ENCODE data around the gene GPR37.
A peak's percentile ranks its signal among the peaks of the same experiment; 100 is the strongest.

GPR37 gene

DNA sequence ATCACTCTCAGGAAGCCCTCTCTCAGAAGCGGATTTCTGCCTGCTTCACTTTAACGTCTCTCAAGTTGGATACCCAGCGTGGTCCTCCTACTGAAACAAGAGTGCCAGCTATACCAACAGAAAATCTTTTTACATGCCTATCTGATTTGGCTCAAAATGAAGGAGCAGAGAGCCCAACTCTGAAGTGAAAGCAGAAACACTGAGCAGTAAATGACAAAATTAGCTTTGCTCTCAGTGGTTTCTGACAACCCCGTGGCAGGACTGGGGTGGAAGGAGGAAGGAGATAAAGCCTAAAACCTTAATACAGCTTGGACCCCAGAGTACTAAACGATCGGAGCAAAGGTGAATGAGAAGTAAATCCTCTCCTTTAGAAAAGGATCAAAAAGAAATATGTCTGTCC lies 25.1 kb upstream of the GPR37 start:
- DNase-seq (ENCODE audit: low spot score), result no peak
- TF ChIP-seq, protein P1, sequence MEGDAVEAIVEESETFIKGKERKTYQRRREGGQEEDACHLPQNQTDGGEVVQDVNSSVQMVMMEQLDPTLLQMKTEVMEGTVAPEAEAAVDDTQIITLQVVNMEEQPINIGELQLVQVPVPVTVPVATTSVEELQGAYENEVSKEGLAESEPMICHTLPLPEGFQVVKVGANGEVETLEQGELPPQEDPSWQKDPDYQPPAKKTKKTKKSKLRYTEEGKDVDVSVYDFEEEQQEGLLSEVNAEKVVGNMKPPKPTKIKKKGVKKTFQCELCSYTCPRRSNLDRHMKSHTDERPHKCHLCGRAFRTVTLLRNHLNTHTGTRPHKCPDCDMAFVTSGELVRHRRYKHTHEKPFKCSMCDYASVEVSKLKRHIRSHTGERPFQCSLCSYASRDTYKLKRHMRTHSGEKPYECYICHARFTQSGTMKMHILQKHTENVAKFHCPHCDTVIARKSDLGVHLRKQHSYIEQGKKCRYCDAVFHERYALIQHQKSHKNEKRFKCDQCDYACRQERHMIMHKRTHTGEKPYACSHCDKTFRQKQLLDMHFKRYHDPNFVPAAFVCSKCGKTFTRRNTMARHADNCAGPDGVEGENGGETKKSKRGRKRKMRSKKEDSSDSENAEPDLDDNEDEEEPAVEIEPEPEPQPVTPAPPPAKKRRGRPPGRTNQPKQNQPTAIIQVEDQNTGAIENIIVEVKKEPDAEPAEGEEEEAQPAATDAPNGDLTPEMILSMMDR (IDR thresholded peaks at IDR 0.05; ENCODE audit: extremely low read depth, missing control alignments), result no peak

DNA sequence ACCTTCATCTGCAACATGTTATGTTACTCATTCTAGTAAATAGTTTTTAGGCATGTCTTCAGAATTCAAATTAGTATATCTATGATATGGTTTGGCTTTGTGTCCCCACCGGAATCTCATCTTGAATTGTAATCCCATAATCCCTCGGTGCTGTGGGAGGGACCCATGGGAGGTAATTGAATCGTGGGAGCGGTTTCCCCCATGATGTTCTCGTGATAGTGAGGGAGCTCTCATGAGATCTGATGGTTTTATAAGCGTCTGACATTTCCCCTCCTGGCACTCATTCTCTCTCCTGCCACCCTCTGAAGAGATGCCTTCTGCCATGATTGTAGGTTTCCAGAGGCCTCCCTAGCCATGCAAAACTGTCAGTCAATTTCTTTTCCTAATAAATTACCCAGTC lies 20.4 kb upstream of the GPR37 start:
- TF ChIP-seq, protein P1 (IDR thresholded peaks at IDR 0.05; ENCODE audit: extremely low read depth, missing control alignments), result no peak
- no peak for DNase-seq (ENCODE audit: low spot score)

DNA sequence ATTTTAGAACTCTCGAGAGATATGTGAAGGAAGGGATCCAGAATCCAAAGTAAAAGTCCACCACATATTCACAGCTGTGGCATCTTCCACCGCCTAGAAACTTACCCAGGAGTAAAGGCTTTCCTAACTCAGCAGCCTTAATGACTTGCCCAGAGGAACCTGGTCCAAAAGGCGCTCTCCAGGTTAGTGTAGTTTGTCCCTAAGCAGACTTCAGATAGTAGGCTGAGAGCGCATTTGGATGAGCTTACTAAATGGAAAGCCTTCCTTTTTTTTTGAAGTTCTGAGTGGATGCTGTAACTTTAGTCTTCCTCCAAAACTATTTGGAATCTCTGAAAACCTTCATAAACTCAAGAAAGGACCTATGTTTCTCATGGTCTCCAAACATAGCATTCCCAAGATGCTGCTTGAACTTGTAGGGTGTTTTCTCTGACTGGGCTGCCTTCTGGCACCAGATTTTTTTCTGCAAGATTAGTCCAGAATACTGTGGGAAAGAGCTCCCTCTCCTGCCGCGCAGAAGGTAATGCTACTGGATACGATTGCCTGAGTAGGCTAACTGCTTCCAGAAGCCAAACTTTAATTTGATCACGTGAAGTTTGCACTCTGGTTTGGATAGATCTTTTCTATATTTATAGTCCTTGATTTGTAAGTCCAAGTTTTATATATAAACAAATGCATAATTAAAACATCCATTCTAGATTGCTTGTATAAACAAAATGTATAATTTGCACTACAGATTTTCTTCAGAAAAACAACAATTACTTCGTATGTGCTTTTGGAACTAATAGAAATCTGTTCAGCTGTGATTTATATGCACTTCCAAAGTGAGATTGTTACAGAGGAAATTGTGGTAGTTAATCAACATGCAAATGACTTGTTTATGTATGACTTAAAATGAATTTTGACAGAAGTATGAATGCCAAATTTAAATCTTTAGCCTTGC lies 19.6 kb upstream of the GPR37 start:
- TF ChIP-seq, protein P1 (IDR thresholded peaks at IDR 0.05; ENCODE audit: extremely low read depth, missing control alignments), result peak; percentile 75
- DNase-seq (ENCODE audit: low spot score), result peak; percentile 35

DNA sequence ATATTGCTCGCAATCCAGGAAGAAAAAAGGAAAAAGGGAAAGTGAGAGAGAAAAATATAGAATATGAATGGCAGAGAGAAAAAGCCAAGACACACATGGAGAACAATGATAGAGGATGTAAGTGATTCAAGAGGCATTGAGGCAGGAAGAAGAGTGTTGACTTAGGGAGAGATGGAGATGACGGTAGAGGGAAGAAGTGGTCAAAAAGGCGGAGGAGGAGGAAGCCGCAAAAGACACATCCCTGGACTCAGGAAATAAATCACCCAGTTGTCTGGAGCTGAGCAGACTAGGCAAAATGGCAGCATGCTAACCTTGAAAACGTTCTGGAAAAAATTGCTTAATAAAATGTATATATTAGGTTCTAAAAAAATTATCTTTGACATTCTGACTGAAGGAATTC lies 17.7 kb upstream of the GPR37 start:
- TF ChIP-seq, protein P1 (IDR thresholded peaks at IDR 0.05; ENCODE audit: extremely low read depth, missing control alignments), result no peak
- DNase-seq (ENCODE audit: low spot score), result no peak

DNA sequence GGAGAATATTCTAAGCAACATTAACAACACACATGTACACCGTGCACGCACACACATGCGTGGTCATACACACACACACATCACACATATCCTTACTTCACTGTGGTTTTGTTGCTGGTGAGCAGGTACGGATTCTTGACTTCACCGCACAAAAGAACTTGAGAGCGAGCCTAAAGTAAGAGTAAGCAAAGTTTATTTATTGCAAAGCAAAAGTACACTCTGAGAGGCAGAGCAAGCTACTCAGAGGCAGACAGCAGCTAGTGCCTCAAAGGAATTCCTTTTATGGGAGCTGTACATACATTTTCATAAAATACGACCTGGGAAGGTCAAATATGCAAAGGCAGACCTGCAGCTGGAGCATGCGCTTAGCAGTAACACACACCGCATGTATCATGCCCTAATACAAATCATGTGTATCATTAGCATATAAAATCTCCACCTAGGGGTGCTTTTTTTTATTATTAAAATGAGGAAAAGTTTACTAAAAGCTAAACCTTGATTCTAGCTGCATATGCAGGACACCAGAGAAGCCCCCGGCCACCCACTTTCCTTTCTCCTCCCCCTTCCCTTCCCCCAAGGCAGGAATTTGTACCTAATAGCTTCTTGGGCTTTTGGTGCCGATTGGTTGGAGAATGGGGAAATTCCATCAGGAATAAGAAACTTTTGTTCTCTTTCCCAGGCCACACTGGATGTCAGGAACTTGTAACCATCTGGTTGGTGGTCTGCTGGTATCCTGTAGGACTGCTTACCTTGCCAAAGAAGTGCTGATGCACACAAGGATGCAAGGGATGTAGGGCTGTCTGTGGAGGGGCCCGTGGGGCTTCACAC lies 16.5 kb upstream of the GPR37 start:
- no peak for DNase-seq (ENCODE audit: low spot score)
- TF ChIP-seq, protein P1 (IDR thresholded peaks at IDR 0.05; ENCODE audit: extremely low read depth, missing control alignments), result no peak

DNA sequence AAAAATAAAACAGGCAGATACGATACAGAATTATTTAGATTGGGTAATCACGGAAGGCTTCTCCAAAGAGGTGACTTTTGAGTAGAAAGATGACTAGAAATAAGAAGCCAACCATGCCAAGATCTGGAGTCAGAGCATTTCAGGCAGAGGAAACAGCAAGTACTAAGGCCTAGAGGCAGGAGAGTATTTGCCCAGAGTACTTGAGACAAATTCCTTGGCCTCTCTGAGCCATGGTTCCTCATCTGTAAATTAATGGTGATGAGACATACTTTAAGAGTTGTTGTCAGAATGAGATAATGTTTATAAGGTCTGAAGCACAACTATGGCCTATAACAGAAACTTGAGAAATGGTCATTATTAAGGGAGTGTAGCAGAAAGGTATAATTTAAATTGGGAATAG lies 15.8 kb upstream of the GPR37 start:
- DNase-seq (ENCODE audit: low spot score), result no peak
- TF ChIP-seq, protein P1 (IDR thresholded peaks at IDR 0.05; ENCODE audit: extremely low read depth, missing control alignments), result no peak

DNA sequence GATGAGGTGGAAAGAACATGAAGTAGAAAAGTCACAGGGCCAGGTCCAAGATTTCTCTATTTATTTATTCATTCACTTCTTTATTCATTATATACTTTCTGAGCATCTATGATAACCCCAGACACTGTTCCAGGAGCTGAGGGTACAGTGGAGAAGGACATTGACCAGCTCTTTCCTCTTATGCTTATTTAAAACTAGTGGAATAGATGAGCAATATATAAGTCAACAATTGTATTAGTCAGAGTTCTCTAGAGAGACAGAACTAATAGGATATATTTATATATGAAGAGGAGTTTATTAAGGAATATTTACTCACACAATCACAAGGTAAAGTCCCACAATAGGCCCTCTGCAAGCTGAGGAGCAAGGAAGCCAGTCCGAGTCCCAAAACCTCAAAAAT lies 15.0 kb upstream of the GPR37 start:
- DNase-seq (ENCODE audit: low spot score), result no peak
- TF ChIP-seq, protein P1 (IDR thresholded peaks at IDR 0.05; ENCODE audit: extremely low read depth, missing control alignments), result no peak

Measured in GM20000 (cell line).